ENCODE results near the gene APEX1. TPM values are rescaled to one million over a fixed set of nuclear protein-coding genes. Genes with fewer than 3 reads are reported as not detected.

APEX1 gene
- polyA plus RNA-seq, 1 of the 3 experiments (the other 2 are of a cell fraction), result 279 TPM

DNA sequence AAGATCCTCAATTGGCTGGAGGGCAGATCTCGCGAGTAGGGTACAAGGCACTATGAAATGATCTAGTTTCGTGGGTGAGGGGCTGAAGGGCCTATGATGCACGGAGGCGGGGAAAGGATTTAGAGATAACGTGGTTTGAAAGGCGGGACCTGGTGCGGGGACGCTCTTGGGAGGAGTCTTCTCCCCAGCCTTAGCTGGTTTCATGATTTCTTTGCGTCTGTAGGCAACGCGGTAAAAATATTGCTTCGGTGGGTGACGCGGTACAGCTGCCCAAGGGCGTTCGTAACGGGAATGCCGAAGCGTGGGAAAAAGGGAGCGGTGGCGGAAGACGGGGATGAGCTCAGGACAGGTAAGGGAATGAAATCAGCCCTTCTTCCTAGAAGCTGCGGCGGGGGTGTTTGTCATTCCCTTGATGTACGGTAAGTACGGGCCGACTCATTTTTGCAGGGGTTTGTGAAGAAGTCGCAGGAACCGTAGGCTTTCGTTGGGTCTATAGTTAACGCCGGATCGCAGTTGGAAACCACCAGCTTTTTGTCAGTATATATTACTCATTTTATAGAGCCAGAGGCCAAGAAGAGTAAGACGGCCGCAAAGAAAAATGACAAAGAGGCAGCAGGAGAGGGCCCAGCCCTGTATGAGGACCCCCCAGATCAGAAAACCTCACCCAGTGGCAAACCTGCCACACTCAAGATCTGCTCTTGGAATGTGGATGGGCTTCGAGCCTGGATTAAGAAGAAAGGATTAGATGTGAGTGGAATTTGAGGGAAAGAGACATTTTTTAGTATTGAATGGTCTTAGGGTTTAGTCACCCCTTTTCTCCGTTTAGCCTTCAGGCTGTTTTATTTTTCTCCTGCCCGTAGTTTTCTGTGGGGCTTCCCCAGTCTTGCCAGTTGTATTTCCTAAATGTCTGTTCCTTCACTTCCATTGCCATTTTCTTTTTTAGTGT is 602 bp downstream of the APEX1 start:
- Histone ChIP-seq H3K4me2 (peak overlapping the region; percentile 96), H3F3A (replicated peaks; ENCODE audit: insufficient read depth) (peaks cover 17% of the 10 kb centered on the region), H3K9me2 (no peaks in the 10 kb centered on the region), H3K9ac (peak overlapping the region; percentile 92), H3K4me1 (ENCODE audit: control insufficient read depth in 1 of 2, insufficient read depth in 2 of 2, low read depth in 1 of 2, low read length in 1 of 2) (peaks cover 13 to 14% of the 10 kb centered on the region in 2 experiments; a peak in 3 of 4 replicates), H3K79me2 (ENCODE audit: insufficient read depth) (peaks cover 60% of the 10 kb centered on the region), H3K36me3 (replicated peaks in 1 of 2; ENCODE audit: control insufficient read depth in 1 of 2, insufficient read depth in 2 of 2, low read length in 1 of 2) (peaks cover 47 to 61% of the 10 kb centered on the region in 2 experiments), H2AFZ (ENCODE audit: low read depth) (peak overlapping the region; percentile 82; the same call in 1 of the 2 replicates), H4K20me1 (ENCODE audit: insufficient read depth) (no peaks in the 10 kb centered on the region), H3K4me3 (ENCODE audit: low read depth in 2 of 2, low read length in 1 of 2) (peak overlapping the region; percentile 92), H3K27ac (ENCODE audit: low read depth in 2 of 2, low read length in 1 of 2) (peak overlapping the region; percentile 92 to 96), H3K9me3 (no peaks in the 10 kb centered on the region), H3K27me3 (ENCODE audit: insufficient read depth) (no peaks in the 10 kb centered on the region)
- peak; percentile 80 for DNase-seq
- TF ChIP-seq, protein P1, sequence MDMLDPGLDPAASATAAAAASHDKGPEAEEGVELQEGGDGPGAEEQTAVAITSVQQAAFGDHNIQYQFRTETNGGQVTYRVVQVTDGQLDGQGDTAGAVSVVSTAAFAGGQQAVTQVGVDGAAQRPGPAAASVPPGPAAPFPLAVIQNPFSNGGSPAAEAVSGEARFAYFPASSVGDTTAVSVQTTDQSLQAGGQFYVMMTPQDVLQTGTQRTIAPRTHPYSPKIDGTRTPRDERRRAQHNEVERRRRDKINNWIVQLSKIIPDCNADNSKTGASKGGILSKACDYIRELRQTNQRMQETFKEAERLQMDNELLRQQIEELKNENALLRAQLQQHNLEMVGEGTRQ (IDR thresholded peaks at IDR 0.05; ENCODE audit: borderline replicate concordance, low read depth, low read length), result no peak
- TF ChIP-seq GATA2 (CRISPR knock-in tag; IDR thresholded peaks at IDR 0.05) (peak; percentile 77), GABPA (IDR thresholded peaks at IDR 0.05; ENCODE audit: low read depth) (no peak), SMC3 (IDR thresholded peaks at IDR 0.05; ENCODE audit: low read depth, low read length) (no peak), RAD21 (IDR thresholded peaks at IDR 0.05; ENCODE audit: low read length) (no peak), RFX5 (IDR thresholded peaks at IDR 0.05; ENCODE audit: low read length) (no peak), CHD2 (IDR thresholded peaks at IDR 0.05; ENCODE audit: low read length, partially characterized antibody) (peak; percentile 94), MXI1 (IDR thresholded peaks at IDR 0.05; ENCODE audit: low read depth, low read length) (0 out of 2 replicates have a peak, but pooled peaks have one; percentile 12), MEF2A (IDR thresholded peaks at IDR 0.05; ENCODE audit: borderline replicate concordance, low read depth) (no peak), FOXJ3 (CRISPR knock-in tag; IDR thresholded peaks at IDR 0.05) (no peak), RCOR1 (IDR thresholded peaks at IDR 0.05; ENCODE audit: low read length) (no peak), ELF1 (IDR thresholded peaks at IDR 0.05) (no peak), FOXM1 (IDR thresholded peaks at IDR 0.05; ENCODE audit: low read depth) (no peak), JUND (IDR thresholded peaks at IDR 0.05) (no peak), SIN3A (IDR thresholded peaks at IDR 0.05; ENCODE audit: borderline replicate concordance, low read depth, low read length) (no peak), TEAD4 (IDR thresholded peaks at IDR 0.05; ENCODE audit: borderline replicate concordance, insufficient read depth) (no peak), RXRA (IDR thresholded peaks at IDR 0.05; ENCODE audit: borderline replicate concordance, low read depth) (no peak), YY1 (IDR thresholded peaks at IDR 0.05; ENCODE audit: low read depth) (no peak; the same call in 1 of the 2 replicates), TCF12 (IDR thresholded peaks at IDR 0.05) (no peak), EP300 (IDR thresholded peaks at IDR 0.05; ENCODE audit: borderline replicate concordance in 1 of 2, low read depth in 1 of 2, low read length in 1 of 2) (no peak)
- TF ChIP-seq, protein P2, sequence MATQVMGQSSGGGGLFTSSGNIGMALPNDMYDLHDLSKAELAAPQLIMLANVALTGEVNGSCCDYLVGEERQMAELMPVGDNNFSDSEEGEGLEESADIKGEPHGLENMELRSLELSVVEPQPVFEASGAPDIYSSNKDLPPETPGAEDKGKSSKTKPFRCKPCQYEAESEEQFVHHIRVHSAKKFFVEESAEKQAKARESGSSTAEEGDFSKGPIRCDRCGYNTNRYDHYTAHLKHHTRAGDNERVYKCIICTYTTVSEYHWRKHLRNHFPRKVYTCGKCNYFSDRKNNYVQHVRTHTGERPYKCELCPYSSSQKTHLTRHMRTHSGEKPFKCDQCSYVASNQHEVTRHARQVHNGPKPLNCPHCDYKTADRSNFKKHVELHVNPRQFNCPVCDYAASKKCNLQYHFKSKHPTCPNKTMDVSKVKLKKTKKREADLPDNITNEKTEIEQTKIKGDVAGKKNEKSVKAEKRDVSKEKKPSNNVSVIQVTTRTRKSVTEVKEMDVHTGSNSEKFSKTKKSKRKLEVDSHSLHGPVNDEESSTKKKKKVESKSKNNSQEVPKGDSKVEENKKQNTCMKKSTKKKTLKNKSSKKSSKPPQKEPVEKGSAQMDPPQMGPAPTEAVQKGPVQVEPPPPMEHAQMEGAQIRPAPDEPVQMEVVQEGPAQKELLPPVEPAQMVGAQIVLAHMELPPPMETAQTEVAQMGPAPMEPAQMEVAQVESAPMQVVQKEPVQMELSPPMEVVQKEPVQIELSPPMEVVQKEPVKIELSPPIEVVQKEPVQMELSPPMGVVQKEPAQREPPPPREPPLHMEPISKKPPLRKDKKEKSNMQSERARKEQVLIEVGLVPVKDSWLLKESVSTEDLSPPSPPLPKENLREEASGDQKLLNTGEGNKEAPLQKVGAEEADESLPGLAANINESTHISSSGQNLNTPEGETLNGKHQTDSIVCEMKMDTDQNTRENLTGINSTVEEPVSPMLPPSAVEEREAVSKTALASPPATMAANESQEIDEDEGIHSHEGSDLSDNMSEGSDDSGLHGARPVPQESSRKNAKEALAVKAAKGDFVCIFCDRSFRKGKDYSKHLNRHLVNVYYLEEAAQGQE (IDR thresholded peaks at IDR 0.05; ENCODE audit: low read depth, low read length), result no peak
- TF ChIP-seq, protein P3, sequence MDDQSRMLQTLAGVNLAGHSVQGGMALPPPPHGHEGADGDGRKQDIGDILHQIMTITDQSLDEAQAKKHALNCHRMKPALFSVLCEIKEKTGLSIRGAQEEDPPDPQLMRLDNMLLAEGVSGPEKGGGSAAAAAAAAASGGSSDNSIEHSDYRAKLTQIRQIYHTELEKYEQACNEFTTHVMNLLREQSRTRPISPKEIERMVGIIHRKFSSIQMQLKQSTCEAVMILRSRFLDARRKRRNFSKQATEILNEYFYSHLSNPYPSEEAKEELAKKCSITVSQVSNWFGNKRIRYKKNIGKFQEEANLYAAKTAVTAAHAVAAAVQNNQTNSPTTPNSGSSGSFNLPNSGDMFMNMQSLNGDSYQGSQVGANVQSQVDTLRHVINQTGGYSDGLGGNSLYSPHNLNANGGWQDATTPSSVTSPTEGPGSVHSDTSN (IDR thresholded peaks at IDR 0.05), result no peak
- TF ChIP-seq, protein P4, sequence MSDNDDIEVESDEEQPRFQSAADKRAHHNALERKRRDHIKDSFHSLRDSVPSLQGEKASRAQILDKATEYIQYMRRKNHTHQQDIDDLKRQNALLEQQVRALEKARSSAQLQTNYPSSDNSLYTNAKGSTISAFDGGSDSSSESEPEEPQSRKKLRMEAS (IDR thresholded peaks at IDR 0.05; ENCODE audit: low read depth), result no peak
- TF ChIP-seq, protein P5, sequence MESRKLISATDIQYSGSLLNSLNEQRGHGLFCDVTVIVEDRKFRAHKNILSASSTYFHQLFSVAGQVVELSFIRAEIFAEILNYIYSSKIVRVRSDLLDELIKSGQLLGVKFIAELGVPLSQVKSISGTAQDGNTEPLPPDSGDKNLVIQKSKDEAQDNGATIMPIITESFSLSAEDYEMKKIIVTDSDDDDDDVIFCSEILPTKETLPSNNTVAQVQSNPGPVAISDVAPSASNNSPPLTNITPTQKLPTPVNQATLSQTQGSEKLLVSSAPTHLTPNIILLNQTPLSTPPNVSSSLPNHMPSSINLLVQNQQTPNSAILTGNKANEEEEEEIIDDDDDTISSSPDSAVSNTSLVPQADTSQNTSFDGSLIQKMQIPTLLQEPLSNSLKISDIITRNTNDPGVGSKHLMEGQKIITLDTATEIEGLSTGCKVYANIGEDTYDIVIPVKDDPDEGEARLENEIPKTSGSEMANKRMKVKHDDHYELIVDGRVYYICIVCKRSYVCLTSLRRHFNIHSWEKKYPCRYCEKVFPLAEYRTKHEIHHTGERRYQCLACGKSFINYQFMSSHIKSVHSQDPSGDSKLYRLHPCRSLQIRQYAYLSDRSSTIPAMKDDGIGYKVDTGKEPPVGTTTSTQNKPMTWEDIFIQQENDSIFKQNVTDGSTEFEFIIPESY (IDR thresholded peaks at IDR 0.05; ENCODE audit: borderline replicate concordance, low read depth), result 0 out of 2 replicates have a peak, but pooled peaks have one; percentile 30
- ChIA-PET POLR2A (interaction anchor here (0.7 to 3.0 kb wide), 11 partner anchors 8 to 226 kb away, joined by 3 to 35 read pairs (median 4); partner anchors contain the start of genes CCNB1IP1, PARP2, PNP and TEP1), CTCF (interaction anchor here (0.8 to 2.7 kb wide), 6 partner anchors 14 to 155 kb away, joined by 3 to 7 read pairs (median 4); partner anchors contain the start of gene PNP)
- WGBS (ENCODE audit: low lambda C conversion rate), result 3% methylated on average over 36 of the region's 39 CpGs

Data from SK-N-SH (cell line).